GM12872 (cell line): Measurements from ENCODE around the gene ANKDD1A.

Experiments
- CTCF ChIP-seq: IDR thresholded peaks from 3 replicates; pipeline ENCODE4 v1.5.1; 2011; ENCODE audit warnings: low read depth, mild to moderate bottlenecking, low read length, moderate library complexity; ENCODE audit not compliant: insufficient read depth

ANKDD1A gene

GRCh38 chr15:64870353-64870752 lies 41.3 kb upstream of the ANKDD1A start:
- no peak for TF ChIP-seq CTCF

- no peak for TF ChIP-seq CTCF
These were observed 36.0 kb upstream of the ANKDD1A start for GRCh38 chr15:64875641-64876223.

- TF ChIP-seq CTCF, result no peak
These were observed 34.3 kb upstream of the ANKDD1A start for GRCh38 chr15:64877435-64877834.

GRCh38 chr15:64878705-64879104 lies 33.0 kb upstream of the ANKDD1A start:
- TF ChIP-seq CTCF, result no peak

GRCh38 chr15:64883100-64883581 lies 28.6 kb upstream of the ANKDD1A start:
- no peak for TF ChIP-seq CTCF

GRCh38 chr15:64883997-64884511 lies 27.6 kb upstream of the ANKDD1A start:
- TF ChIP-seq CTCF, result no peak

- TF ChIP-seq CTCF, result no peak
These were observed 27.0 kb upstream of the ANKDD1A start for GRCh38 chr15:64884679-64885078.
